Activated T-cell treated with anti-CD3 and anti-CD28 coated beads, Interleukin-2, amount 50 U/mL, for 24 hours (primary cell): Measurements from ENCODE around the gene RMP24.

Experiments used
- DNase-seq: peaks from one replicate; pipeline ENCODE4 v3.0.0-alpha.2; 2020
- H3K27ac Mint-ChIP-seq: 2 replicates; pipeline ENCODE4 v1.8.0; 2020; ENCODE audit warnings: mild to moderate bottlenecking, mixed read lengths
- H3K27me3 Mint-ChIP-seq: 2 replicates; pipeline ENCODE4 v1.8.0; 2020; ENCODE audit warnings: mixed read lengths
- H3K36me3 Mint-ChIP-seq: 2 replicates; pipeline ENCODE4 v1.8.0; 2020; ENCODE audit warnings: low read depth, mixed read lengths
- H3K4me1 Mint-ChIP-seq: 2 replicates; pipeline ENCODE4 v1.8.0; 2020; ENCODE audit warnings: low read depth, mixed read lengths
- H3K4me3 Mint-ChIP-seq: 2 replicates; pipeline ENCODE4 v1.8.0; 2020; ENCODE audit warnings: mild to moderate bottlenecking, moderate library complexity, mixed read lengths
- H3K9me3 Mint-ChIP-seq: 2 replicates; pipeline ENCODE4 v1.8.0; 2020; ENCODE audit warnings: mixed read lengths

RMP24 gene

DNA sequence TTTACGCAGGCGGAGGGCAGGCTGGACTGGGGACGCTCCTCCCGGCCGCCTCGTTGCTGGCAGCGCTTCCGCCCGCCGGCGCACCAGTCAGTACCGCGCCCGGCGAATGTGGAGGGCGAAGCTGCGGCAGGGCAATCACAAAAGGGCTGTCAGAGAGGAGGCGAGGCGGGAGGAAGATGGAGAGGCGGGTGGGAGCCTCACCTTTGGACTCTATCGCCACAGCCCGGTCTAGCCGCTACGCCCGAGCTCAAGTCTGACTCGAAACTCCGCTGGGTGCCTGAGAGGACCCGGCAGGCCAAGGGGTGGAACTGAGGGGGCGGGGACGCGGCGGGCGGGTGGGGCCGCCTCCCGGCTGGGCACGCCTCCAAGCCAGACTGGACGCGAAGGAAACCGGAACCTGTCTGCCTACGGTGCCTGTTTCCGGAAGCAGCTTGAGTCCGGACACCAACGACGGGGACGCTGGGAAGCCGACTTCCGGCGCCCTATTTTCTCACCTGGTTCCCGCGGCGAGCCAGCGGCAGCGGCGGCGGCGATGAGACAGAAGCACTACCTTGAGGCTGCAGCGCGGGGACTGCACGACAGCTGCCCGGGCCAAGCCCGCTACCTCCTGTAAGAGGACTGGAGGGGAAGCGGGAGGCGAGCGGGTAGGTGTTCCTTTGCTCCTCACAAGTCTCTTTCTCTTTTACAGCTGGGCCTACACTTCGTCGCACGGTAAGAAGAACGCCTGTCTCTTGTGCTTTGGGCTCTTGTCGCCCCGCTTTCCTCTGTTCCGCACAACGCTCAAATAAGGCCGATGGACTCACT lies at the start of gene RMP24:
Gene RMP24 (plus strand): TSS at position 483 of the 804 bp plus-strand sequence.
- Mint-ChIP-seq H3K27ac (peak within 1 kb of the TSS; percentile 94), H3K36me3 (peaks cover 52% of the 10 kb centered on the region), H3K9me3 (no peaks in the 10 kb centered on the region), H3K27me3 (no peaks in the 10 kb centered on the region), H3K4me3 (peak within 1 kb of the TSS; percentile 94), H3K4me1 (peaks cover 58% of the 10 kb centered on the region)
- peak; percentile 94 for DNase-seq

DNA sequence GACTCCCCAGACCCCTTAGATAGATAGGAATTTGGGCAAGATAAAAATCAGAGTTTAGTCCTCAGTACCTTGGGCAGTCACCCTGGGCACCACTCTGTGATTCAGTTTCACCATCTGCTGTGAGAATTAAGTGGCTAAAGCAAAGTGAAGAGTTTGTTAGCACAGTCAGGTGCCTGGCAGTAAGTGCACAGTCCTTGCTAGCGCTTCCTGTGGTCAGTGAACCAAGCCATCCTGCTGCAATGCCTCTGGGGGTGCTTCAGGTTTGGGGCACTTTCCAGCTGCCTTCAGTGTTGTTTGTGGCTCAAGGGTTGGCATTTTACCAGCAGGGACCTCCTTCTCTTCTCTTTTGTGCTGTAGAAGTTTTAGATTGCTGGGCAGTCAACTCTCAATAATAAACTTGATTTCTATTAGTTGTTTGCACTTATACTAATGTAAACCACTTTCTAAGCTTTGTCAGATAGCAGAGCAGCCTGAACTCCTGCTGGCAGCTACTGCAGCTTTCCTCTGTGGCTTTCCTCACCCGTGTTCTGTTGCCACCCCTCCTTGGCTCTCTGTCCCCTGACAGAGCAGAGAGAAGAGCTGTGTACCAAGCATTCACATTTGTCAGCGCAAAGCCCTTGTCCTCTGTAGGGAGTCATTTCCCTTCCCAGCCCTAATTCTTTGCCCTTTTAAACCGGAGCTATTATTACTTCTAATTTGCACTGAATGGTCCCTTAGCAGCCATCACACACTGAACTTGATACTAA lies 48.4 kb upstream of the RMP24 start:
- Mint-ChIP-seq H3K9me3 (no peaks in the 10 kb centered on the region), H3K4me1 (no peaks in the 10 kb centered on the region), H3K27ac (no peak overlapping the region), H3K36me3 (no peaks in the 10 kb centered on the region), H3K27me3 (peaks cover 28% of the 10 kb centered on the region), H3K4me3 (no peak overlapping the region)
- DNase-seq: no peak

- Mint-ChIP-seq H3K9me3 (peaks cover 4% of the 10 kb centered on the region), H3K27ac (no peak overlapping the region), H3K27me3 (peaks cover 26% of the 10 kb centered on the region), H3K4me3 (no peak overlapping the region), H3K36me3 (no peaks in the 10 kb centered on the region), H3K4me1 (no peaks in the 10 kb centered on the region)
- no peak for DNase-seq
Measured at GRCh38 chr18:35926884-35927283, 45.6 kb upstream of the RMP24 start.

- no peaks in the 10 kb centered on the region for H3K36me3 Mint-ChIP-seq
- peaks cover 4% of the 10 kb centered on the region for H3K9me3 Mint-ChIP-seq
- H3K4me1 Mint-ChIP-seq: no peaks in the 10 kb centered on the region
- no peak overlapping the region for H3K4me3 Mint-ChIP-seq
- no peak for DNase-seq
- H3K27ac Mint-ChIP-seq: no peak overlapping the region
- peaks cover 23% of the 10 kb centered on the region for H3K27me3 Mint-ChIP-seq
Measured at GRCh38 chr18:35927430-35927829, 45.0 kb upstream of the RMP24 start.

- peaks cover 1% of the 10 kb centered on the region for H3K27me3 Mint-ChIP-seq
- H3K27ac Mint-ChIP-seq: no peak overlapping the region
- H3K36me3 Mint-ChIP-seq: no peaks in the 10 kb centered on the region
- H3K4me3 Mint-ChIP-seq: no peak overlapping the region
- no peaks in the 10 kb centered on the region for H3K4me1 Mint-ChIP-seq
- peaks cover 4% of the 10 kb centered on the region for H3K9me3 Mint-ChIP-seq
- DNase-seq: no peak
Measured at GRCh38 chr18:35933982-35934381, 38.5 kb upstream of the RMP24 start.

DNA sequence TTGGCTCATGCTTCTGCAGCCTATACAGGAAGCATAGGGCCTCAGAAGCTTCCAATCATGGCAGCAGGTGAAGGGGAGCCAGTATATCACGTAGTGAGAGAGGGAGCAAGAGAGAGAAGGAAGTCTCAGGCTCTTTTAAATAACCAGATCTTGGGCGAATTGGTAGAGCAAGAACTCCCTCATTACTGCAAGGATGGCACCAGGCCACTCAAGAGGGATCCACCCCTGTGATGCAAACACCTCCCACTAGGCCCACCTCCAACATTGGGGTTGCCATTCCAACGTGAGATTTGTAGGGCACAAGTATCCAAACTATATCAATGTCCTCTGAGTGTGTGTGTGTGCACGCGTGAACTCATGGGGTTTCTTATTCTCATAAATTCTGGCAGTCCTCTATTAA lies 37.6 kb upstream of the RMP24 start:
- no peaks in the 10 kb centered on the region for H3K4me1 Mint-ChIP-seq
- H3K27ac Mint-ChIP-seq: no peak overlapping the region
- H3K9me3 Mint-ChIP-seq: peaks cover 4% of the 10 kb centered on the region
- H3K36me3 Mint-ChIP-seq: no peaks in the 10 kb centered on the region
- peaks cover 4% of the 10 kb centered on the region for H3K27me3 Mint-ChIP-seq
- DNase-seq: no peak
- no peak overlapping the region for H3K4me3 Mint-ChIP-seq

DNA sequence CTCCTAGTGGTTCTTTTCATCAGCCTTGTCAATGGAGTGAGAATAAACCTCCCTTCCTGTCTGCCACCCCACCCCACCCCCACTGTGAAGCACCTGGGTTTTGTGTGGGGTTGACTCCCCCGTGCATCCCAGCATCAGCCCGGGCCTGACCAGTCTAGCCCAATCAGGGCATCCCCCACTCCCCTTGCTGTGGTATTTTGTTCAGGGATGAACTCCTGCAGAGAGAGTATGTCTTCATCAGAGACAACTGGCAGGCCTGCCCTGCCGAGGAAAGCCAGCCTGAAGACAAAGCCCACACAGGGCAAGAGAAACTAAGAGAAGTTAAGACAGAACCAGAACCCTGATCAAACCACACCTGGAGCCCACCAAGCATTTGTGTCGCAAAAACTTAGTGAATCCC lies 36.7 kb upstream of the RMP24 start:
- no peak overlapping the region for H3K4me3 Mint-ChIP-seq
- no peak overlapping the region for H3K27ac Mint-ChIP-seq
- H3K27me3 Mint-ChIP-seq: peaks cover 4% of the 10 kb centered on the region
- no peaks in the 10 kb centered on the region for H3K4me1 Mint-ChIP-seq
- no peak for DNase-seq
- no peaks in the 10 kb centered on the region for H3K9me3 Mint-ChIP-seq
- H3K36me3 Mint-ChIP-seq: no peaks in the 10 kb centered on the region

- Mint-ChIP-seq H3K4me3 (no peak overlapping the region), H3K27ac (no peak overlapping the region), H3K4me1 (peaks cover 1% of the 10 kb centered on the region), H3K27me3 (peaks cover 4% of the 10 kb centered on the region), H3K9me3 (no peaks in the 10 kb centered on the region), H3K36me3 (no peaks in the 10 kb centered on the region)
- DNase-seq: no peak
Measured at GRCh38 chr18:35936951-35937350, 35.5 kb upstream of the RMP24 start.

GRCh38 chr18:35938158-35938557 lies 34.3 kb upstream of the RMP24 start:
- Mint-ChIP-seq H3K36me3 (no peaks in the 10 kb centered on the region), H3K27me3 (peaks cover 7% of the 10 kb centered on the region), H3K4me3 (no peak overlapping the region), H3K27ac (no peak overlapping the region), H3K4me1 (peaks cover 1% of the 10 kb centered on the region), H3K9me3 (no peaks in the 10 kb centered on the region)
- no peak for DNase-seq

- peaks cover 1% of the 10 kb centered on the region for H3K4me1 Mint-ChIP-seq
- H3K4me3 Mint-ChIP-seq: no peak overlapping the region
- no peak overlapping the region for H3K27ac Mint-ChIP-seq
- DNase-seq: no peak
- peaks cover 7% of the 10 kb centered on the region for H3K27me3 Mint-ChIP-seq
- no peaks in the 10 kb centered on the region for H3K9me3 Mint-ChIP-seq
- H3K36me3 Mint-ChIP-seq: no peaks in the 10 kb centered on the region
Measured at GRCh38 chr18:35938562-35938961, 33.9 kb upstream of the RMP24 start.

DNA sequence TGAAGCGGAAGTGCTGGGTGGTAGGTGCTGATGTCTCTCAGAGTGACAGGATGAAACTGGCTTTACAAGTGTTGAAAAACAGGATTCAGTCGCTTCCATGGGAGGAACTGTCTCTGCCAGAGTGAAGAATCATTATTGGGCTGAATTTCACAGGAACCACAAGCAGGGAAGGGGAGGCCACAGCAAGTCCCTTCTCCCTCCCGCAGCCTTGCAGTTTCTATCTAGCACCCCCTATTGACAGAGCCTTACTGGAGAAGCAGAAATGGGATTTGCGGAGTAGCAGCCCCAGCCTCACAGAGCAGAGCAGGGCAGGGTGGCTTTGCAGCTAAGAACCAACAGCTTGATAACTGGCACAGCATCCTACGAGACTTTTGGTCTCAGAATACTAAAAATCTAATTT lies 33.3 kb upstream of the RMP24 start:
- peaks cover 1% of the 10 kb centered on the region for H3K4me1 Mint-ChIP-seq
- H3K9me3 Mint-ChIP-seq: no peaks in the 10 kb centered on the region
- no peak overlapping the region for H3K4me3 Mint-ChIP-seq
- H3K27me3 Mint-ChIP-seq: peaks cover 7% of the 10 kb centered on the region
- H3K36me3 Mint-ChIP-seq: no peaks in the 10 kb centered on the region
- no peak for DNase-seq
- no peak overlapping the region for H3K27ac Mint-ChIP-seq

- no peaks in the 10 kb centered on the region for H3K9me3 Mint-ChIP-seq
- H3K4me1 Mint-ChIP-seq: peaks cover 1% of the 10 kb centered on the region
- H3K36me3 Mint-ChIP-seq: no peaks in the 10 kb centered on the region
- H3K27me3 Mint-ChIP-seq: peaks cover 7% of the 10 kb centered on the region
- no peak overlapping the region for H3K27ac Mint-ChIP-seq
- no peak for DNase-seq
- H3K4me3 Mint-ChIP-seq: no peak overlapping the region
Measured at GRCh38 chr18:35941299-35941698, 31.2 kb upstream of the RMP24 start.

GRCh38 chr18:35942133-35942532 lies 30.3 kb upstream of the RMP24 start:
- Mint-ChIP-seq H3K4me3 (no peak overlapping the region), H3K4me1 (peaks cover 1% of the 10 kb centered on the region), H3K9me3 (no peaks in the 10 kb centered on the region), H3K36me3 (no peaks in the 10 kb centered on the region), H3K27me3 (peaks cover 7% of the 10 kb centered on the region), H3K27ac (no peak overlapping the region)
- no peak for DNase-seq

GRCh38 chr18:35942661-35943060 lies 29.8 kb upstream of the RMP24 start:
- peaks cover 7% of the 10 kb centered on the region for H3K27me3 Mint-ChIP-seq
- H3K9me3 Mint-ChIP-seq: no peaks in the 10 kb centered on the region
- no peak overlapping the region for H3K4me3 Mint-ChIP-seq
- H3K36me3 Mint-ChIP-seq: no peaks in the 10 kb centered on the region
- H3K27ac Mint-ChIP-seq: no peak overlapping the region
- DNase-seq: no peak
- peaks cover 1% of the 10 kb centered on the region for H3K4me1 Mint-ChIP-seq

DNA sequence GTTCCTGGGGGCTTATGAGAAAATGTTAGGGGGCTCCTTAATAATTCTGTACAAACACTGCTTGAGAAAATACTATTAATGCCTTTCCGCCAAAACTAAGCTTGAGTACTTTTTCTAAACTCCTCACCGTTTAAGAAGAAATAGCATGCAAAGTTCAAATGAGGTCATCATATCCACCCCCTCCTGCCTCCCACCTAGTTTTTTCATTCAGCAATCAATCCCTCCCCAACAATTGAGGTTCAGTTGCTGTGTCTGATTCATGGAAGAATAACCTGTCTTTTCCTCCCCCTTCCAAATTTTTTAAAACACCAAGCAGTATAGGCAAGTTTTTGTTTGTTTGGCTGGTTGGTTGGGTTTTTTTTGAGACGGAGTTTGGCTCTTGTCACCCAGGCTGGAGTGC lies 24.4 kb upstream of the RMP24 start:
- DNase-seq: no peak
- H3K4me1 Mint-ChIP-seq: peaks cover 3% of the 10 kb centered on the region
- H3K27me3 Mint-ChIP-seq: peaks cover 26% of the 10 kb centered on the region
- no peak overlapping the region for H3K4me3 Mint-ChIP-seq
- H3K27ac Mint-ChIP-seq: no peak overlapping the region
- no peaks in the 10 kb centered on the region for H3K9me3 Mint-ChIP-seq
- H3K36me3 Mint-ChIP-seq: no peaks in the 10 kb centered on the region
